CD4-positive, alpha-beta T cell treated with Interleukin-15 for 1 hour (primary cell): Measurements from ENCODE around the gene MAPT.
"Not testable (repeated sequence)": the region's sequence is repeated elsewhere in the genome, so short reads cannot be mapped to it uniquely, and the experiment has no call there.

Source experiments
- DNase-seq: peaks from one replicate; pipeline ENCODE4 v3.0.0-alpha.2; 2020

MAPT gene

DNA sequence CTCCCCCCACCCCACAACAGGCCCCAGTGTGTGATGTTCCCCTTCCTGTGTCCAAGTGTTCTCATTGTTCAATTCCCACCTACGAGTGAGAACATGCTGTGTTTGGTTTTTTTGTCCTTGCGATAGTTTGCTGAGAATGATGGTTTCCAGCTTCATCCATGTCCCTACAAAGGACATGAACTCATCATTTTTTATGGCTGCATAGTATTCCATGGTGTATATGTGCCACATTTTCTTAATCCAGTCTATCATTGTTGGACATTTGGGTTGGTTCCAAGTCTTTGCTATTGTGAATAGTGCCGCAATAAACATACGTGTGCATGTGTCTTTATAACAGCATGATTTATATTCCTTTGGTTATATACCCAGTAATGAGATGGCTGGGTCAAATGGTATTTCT is 62.4 kb downstream of the MAPT start:
- not testable (repeated sequence) for DNase-seq

DNA sequence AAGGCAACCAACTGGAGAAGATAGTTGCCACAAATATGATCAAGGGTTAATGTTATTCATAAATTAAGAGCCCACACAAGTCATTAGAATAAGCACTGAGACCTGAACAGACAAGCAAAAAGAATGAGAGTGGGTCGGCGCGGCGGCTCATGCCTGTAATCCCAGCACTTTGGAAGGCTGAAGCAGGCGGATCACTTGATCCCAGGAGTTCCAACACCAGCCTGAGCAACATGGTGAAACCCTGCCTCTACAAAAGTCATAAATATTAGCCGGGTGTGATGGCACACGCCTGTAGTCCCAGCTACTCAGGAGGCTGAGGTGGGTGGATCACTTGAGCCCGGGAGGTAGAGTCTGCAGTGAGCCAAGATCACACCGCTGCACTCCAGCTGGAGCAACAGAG is 64.0 kb downstream of the MAPT start:
- no peak for DNase-seq

DNA sequence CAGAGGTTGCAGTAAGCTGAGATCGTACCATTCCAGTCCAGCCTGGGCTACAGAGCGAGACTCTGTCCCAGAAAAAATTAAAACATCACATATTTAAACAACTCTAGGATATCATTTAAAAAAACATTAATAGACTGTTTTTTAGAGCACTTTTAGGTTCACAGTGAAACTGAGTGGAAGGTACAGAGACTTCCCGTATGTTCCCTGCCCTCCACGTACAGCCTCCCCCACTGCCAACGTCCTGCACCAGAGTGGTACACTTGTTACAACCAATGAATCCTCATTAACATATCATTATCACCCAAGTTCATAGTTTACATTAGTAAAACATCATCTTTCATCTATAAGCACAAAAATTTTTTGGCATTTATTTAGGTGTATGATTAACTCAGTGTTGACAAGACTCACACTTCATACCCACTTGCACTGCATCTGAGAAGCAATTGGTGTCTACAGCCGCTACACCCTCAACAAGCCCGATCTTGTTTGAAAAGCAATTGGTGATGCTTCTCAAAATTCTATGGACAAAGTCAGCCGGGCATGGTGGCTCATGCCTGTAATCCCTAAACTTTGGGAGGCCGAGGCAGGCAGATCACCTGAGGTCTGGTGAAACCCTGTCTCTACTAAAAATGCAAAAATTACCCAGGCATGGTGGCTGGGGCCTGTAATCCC is 64.8 kb downstream of the MAPT start:
- no peak for DNase-seq

DNA sequence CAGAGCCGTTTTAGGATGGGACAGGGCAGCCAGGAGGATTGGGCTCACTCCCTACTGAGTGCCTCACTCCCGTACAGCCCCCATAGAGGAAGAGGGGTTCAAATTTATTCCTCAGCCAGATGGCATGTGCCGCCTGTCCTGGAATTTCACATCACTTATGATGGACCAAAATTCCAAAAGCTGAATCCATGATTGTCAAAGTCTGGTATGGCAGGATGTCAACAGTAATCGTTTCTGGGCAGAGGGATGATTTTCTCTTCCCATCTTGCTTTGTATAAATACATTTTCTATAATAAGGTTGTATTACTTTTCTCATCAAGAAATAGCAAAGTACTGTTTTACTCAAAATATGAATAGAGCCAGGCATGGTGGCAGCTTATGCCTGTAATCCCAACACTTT is 66.0 kb downstream of the MAPT start:
- DNase-seq: no peak

DNA sequence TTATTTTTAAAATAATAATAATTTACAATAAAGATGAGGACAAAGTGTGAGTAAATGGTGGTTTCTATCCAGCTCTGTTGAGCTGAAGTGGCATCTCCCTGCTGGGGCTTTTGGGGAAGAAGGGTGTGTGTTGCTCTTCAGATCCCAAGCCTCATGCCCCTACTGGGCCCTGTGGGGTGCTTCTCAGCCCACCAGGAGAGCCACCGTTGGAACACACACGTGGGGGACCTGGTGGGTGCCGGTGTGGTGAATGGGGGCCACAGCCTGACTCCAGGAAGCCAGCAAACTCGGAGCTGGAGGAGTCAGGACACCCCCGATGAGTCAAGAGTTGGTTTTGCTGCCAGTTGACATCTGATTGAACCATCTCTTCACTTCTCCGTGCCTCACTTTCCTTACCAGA is 66.9 kb downstream of the MAPT start:
- DNase-seq: no peak

DNA sequence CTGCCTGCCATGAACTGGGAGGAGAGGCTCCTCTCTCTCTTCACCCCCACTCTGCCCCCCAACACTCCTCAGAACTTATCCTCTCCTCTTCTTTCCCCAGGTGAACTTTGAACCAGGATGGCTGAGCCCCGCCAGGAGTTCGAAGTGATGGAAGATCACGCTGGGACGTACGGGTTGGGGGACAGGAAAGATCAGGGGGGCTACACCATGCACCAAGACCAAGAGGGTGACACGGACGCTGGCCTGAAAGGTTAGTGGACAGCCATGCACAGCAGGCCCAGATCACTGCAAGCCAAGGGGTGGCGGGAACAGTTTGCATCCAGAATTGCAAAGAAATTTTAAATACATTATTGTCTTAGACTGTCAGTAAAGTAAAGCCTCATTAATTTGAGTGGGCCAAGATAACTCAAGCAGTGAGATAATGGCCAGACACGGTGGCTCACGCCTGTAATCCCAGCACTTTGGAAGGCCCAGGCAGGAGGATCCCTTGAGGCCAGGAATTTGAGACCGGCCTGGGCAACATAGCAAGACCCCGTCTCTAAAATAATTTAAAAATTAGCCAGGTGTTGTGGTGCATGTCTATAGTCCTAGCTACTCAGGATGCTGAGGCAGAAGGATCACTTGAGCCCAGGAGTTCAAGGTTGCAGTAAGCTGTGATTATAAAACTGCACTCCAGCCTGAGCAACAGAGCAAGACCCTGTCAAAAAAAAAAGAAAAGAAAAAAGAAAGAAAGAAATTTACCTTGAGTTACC is 68.0 kb downstream of the MAPT start:
- no peak for DNase-seq

DNA sequence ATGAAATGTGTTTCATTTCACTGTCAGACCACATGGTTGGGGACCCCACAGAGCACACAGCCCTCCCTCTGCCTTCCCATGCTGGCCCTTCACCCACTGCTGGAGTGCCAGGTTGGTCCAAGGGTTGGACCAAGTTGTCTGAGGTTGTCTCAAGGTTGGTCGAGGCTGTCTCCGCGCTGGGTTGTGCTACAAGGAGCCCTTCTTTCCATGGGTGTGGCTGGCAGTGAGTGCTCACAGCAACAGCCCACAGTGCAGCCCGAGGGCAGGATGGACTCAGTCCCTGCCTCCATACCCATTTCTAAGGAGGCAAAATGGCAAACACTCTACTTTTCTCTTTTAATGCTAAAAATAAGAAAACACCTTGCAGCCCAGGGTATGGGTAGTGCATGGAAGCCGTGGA is 68.9 kb downstream of the MAPT start:
- DNase-seq: no peak

DNA sequence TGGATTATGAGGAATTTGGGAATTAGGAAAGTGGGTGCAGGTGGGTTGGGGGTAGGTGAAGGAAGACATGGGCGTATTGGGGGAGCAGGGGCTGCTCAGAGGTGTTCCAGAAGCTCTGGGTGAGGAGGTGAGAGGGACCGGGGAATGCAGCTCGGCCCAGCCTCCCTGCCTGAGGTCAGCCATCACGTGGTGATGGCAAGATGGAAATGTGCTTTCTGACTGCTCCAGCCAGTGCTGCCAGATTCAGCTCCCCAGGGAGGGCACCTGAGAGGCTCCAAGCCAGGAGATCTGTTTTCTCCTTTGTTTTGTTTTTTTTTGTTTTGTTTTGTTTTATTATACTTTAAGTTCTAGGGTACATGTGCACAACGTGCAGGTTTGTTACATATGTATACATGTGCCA is 69.5 kb downstream of the MAPT start:
- no peak for DNase-seq

DNA sequence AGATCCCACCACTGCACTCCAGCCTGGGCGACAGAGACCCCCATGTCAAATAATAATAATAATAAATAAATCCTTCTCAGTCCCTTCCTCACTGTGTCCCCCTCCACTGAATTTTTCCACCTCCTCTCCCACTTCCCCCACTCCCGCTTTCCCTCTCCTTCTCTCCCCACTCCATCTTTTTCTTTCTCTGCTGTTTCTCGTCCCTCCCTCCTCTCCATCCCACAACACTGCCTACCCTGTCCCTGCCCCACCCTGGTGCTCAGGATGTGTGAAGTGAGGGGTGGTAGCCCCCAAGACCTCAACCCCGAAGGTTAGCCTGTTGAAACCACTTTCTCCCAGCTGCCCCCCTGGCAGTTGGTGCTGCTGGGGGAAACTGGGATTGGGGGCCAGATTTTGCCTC is 70.3 kb downstream of the MAPT start:
- DNase-seq: no peak

DNA sequence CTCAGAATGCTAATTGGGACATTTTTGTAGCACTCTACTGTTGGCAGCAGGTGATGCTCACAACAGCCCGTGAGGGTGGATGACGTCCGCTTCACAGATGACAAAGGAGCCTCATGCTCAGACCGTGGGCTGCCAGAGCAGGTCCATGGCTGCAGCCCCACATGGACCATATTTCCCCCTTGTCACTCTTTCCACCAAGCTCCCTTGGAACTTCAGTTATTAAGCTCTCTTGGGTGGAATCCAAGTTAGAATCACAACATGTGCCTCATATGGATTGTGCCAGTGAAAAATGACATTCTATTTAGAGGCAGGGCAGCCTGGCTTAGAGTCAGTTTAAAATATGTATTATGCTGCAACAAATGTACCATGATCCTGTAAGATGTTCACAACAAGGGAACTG is 71.5 kb downstream of the MAPT start:
- DNase-seq: no peak

DNA sequence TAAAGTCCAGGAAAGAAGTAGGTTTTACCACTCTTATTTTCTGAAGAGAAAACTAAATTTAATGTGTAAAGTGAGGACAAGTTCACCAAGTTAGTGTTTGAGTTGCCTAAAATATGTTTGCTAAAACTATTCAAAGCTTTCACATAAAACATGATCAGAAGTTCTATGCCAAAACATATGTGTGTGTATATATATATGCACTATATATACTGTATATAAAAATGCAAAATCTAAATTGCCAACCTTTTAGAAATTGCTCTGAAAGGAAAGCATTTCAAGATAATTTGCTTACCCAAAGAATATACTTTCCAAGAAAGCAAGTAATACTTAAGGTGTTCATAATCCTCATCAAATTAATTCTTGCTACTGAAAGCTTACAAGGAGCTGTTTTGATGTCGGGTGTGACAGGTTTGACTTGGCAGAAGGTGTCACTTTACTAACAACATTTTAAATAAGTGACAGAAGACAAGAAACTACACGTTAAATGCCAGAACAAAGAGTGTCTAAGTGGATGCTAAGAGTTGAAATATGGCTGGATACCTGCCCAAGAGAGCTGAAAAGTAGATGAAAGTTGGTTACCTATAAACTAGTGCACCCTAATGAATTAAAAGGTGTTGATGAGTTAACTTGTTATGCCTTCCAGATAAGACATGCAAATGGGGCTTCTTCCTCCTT is 72.4 kb downstream of the MAPT start:
- no peak for DNase-seq

DNA sequence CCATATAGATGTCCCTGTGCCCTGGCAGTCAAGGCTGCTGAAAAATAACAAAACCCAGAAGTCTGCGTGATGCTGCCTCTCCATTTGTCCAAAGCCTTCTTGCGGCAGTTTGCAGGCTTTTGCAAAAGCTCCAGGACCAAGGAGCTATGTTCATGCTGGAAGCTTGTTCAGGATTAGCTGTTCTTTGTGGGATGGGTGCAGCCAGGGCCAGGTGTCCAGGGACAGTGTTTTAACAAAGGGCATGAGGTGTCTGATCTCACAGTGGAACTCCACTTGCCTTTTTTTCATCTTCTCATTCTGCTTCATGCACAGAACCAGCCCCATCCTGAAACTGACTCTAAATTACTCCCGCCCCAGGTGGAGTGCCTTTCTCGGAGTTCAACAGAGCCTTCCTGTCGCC is 73.0 kb downstream of the MAPT start:
- DNase-seq: no peak

DNA sequence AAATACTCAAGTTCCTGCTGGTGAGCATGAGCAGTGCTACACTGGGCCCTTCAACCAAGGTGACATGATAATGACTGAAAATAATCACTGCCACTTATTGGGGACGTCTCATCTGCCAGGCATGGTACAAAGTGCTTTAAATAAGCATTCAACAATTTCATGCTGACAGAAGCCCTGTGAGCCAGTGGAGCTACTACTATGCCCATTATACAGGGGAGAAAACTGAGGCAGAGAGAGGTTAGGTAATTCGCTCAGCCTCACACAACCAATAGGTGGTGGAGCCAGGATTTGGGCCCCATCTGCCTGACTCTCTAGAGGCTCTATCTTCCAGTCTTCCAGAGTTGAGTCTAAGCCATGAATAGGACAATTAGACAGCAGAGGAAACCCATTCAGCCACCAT is 74.4 kb downstream of the MAPT start:
- no peak for DNase-seq

DNA sequence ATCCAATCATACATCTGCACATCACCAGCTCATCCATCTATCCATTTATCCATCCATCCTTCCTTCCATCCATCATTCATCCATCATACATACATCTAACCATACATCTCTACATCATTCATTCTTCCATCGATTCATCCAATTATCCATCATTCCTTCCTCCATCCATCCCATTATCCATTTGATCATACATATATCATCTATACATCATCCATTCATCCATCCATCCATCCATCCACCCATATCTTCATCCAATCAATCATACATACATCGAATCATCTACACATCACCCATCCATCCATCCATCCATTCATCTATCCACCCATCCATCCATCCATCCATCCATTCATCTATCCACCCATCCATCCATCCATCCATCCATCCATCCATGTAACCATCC is 75.4 kb downstream of the MAPT start:
- DNase-seq: no peak

DNA sequence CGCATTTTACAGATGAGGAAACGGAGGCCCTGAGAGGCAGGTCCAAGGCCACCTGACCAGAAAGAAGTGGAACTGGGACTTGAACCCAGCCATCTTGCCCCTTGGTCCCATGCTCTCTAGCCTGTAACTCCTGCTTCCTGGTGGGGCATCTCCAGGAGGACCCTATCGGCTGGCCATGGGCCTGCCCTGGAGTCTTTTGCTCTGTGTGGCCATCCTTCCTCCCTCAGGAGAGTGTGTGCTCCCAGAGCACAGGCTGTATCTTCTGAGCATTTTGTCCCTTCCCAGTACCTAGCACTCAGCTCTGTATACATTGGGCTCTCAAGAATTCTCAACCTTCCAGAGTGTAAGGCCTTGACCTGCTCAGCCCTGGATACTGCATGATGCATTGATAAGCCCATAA is 76.3 kb downstream of the MAPT start:
- DNase-seq: no peak

DNA sequence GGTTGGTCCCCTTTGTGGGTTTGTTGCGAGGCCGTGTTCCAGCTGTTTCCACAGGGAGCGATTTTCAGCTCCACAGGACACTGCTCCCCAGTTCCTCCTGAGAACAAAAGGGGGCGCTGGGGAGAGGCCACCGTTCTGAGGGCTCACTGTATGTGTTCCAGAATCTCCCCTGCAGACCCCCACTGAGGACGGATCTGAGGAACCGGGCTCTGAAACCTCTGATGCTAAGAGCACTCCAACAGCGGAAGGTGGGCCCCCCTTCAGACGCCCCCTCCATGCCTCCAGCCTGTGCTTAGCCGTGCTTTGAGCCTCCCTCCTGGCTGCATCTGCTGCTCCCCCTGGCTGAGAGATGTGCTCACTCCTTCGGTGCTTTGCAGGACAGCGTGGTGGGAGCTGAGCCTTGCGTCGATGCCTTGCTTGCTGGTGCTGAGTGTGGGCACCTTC is 77.4 kb downstream of the MAPT start:
- no peak for DNase-seq

DNA sequence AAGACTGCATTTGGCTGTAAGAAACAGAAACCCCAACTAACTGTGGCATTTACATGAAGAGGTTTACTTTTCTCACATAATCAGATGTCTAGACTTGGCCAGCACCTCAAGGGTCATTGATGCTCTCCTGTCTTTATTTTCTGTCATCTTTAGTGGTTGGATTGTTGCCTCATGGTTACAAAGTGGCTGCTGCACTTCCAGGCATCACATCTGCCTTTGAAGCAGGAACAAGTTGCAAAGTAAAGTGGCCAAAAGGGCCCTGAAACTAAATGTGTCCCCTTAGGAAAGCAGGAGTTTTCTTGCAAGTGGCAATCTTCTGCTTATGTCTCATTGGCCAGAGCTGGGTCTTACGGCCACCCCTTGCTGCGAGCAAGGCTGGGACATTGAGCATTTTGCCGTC is 78.2 kb downstream of the MAPT start:
- no peak for DNase-seq

DNA sequence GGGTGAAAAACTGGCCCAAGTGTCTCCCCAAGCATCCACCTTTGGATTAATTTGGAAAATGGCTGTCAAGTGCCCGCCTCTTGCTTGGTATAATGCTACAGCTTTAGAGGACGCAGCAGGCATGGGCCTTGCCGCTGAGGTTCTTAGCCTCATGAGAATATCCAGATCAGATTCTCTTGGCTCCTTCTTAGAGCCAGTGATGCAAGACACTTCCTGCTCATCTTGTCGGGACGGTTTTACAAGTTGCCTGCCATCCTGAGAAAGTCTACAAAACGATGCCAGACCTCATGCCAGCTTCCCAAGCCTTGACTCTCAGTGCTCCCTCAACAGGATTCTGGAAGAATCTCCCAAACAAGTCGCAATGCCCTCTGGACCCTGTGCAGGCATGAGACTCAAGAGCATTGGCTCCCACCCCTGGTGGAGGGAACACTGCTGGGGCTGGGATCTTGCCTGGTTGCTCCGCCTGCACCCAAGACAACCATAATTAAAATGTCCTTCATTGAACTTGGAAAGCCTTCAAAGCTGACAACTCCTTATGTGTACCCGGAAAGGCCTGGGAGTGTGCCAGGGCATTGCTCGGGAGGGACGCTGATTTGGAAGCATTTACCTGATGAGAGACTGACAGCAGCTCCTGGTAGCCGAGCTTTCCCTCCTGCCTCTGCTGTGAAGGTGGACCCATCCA is 78.9 kb downstream of the MAPT start:
- DNase-seq: no peak

DNA sequence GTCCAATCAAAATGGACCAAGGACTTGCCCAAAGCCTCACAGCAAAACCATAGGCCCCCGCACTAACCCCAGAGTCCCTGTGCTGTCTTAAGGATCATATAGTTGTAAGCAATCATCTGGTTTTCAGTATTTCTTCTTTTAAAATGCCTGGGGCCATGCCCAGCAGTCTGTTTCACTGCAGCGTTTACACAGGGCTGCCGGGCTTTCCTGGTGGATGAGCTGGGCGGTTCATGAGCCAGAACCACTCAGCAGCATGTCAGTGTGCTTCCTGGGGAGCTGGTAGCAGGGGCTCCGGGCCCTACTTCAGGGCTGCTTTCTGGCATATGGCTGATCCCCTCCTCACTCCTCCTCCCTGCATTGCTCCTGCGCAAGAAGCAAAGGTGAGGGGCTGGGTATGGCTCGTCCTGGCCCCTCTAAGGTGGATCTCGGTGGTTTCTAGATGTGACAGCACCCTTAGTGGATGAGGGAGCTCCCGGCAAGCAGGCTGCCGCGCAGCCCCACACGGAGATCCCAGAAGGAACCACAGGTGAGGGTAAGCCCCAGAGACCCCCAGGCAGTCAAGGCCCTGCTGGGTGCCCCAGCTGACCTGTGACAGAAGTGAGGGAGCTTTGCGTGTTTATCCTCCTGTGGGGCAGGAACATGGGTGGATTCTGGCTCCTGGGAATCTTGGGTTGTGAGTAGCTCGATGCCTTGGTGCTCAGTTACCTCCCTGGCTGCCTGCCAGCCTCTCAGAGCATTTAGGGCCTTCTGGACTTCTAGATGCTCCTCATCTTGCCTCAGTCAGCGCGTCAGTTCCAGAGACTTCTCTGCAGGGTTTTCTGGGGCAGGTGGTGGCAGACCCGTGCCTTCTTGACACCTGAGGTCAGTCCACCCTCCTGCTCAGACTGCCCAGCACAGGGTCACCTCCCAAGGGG is 79.8 kb downstream of the MAPT start:
- no peak for DNase-seq

DNA sequence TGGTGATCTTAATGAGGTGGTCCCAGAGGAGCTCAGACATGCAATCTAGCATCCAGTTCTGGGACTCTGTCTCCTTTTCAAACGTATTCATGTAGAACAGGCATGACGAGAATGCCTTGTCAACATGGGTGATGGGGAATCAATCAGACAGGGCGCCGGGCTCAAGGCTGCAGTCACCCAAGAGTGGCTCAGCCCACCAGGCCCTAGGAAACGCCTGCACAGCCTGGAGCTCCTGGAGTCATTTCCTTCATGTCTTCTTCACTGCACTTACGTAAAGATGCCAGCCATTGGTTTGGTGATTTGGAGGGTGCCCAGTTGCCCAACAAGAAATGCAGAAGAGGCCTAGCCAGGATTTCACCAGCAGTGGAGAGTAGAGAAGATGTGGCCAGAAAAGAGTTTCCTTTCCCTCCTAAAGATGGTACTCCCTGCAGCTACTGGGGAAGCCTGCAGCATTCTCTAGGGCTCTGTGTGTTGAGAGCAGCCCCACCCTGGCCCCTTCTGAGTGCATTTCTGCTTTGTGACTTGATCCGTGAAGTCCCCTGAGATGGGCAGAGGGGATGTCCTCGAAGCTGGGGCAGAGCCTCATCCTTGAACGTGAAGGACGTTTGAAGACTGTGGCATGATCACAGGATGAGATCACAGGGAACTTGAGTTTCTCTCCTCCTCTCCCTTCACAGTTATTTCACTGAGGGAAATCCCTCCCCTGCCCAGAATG is 80.7 kb downstream of the MAPT start:
- peak; percentile 41 for DNase-seq

DNA sequence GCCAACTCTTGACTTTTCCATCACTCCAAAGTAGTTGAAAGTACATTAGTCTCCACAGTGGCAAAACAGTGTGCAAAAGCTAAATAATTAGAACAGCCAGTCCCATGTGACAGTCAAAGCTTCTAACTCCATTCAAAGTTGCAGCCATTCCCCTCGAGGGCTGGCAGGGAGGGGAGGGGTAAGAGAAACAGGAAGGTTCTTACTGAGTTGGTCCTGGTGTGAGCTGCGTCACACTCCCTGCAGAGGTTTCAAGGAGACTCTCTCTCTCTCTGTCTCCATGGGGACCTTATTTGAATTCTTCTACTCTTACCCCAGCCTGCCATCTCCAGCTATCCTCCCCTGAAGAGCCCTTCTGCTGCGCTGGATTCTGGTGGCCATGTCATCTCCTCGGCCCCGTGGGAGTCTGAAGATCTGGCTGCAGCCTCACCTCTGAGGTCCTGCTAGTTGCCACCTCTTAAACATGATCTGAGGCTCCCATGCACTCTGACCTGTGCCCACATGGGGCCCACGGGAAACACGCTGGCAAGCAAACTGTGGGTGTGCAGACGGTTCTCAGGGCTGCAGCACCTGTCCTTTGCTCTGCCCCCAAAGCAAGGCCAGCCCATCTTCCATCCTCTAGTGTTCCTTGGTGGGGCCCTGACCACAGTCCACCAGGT is 81.4 kb downstream of the MAPT start:
- DNase-seq: no peak
